OCI-M2 (cell line): ENCODE measurements around the gene PIK3R6.
"Not testable (repeated sequence)": the region's sequence is repeated elsewhere in the genome, so short reads cannot be mapped to it uniquely, and the experiment has no call there.

Source experiments
- DNase-seq: peaks from one replicate; lab custom pipeline; 2025; ENCODE audit not compliant: unreplicated experiment; lab: John Stamatoyannopoulos, UW

The PIK3R6 gene

DNA sequence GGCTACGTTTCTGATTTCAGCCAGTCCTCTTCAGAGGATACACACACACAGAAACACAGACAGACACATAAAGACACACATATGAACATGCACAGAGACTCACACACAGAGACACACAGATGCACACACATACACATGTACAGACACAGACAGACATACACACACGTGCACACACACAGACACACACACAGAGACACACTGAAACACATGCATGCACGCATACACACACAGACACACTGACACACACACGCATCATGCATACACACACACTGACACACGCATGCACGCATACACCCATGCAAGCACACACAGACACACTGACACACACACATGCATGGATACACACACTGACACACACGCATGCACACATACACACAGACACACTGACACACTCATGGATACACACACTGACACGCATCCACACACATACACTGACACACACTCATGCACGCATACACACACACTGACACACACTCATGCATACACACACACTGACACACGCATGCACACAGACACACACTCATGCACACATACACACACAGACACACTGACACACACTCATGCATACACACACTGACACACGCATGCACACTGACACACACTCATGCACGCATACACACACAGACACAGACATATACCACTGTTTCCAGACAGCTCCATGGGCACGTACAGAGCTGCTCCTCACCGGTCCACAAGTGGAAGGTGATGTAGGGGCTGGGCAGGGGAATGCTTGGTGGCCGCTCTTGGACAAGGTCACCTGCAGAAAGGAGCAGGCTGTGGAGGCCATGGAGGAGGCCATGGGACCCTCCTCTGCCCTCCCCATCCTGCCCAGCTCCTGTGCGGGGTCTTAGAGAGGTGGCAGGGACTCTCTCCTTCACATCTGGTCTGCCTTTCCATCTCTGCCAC is 38.2 kb downstream of the PIK3R6 start:
- no peak for DNase-seq

GRCh38 chr17:8828517-8828875 is 39.0 kb downstream of the PIK3R6 start:
- no peak for DNase-seq

DNA sequence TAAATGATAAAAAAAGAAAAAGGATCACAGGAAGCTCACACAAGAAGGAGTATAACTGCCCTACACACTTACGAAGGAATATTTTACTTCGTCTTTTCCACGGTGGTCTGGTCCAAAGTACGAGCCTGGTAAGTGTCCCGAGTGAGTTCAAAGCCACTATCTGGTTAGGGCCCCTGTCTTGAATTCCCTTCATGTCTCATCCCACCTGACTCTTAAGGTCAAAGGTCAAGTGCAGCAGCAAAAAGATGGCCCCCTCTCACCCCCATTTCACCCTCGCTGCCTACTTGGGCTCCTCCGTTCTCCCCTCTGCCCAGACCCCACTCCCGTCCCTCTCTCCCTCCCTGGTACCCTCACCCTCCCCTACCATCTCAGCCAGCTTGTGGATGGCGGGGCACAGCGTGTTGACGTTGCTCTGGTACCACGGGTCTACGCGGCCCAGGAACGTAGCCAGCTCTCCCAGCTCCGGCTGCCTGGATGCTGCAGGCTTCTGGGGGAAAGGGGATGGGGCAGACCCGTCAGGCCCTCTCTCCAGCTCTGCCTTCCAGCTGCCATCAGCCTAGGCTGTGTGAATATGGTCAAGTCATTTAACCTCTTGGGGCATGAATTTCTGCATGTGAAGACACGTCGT is 40.6 kb downstream of the PIK3R6 start:
- no peak for DNase-seq

- no peak for DNase-seq
Measured at GRCh38 chr17:8825802-8826201, 41.7 kb downstream of the PIK3R6 start.

- no peak for DNase-seq
Measured at GRCh38 chr17:8823279-8823678, 44.2 kb downstream of the PIK3R6 start.

DNA sequence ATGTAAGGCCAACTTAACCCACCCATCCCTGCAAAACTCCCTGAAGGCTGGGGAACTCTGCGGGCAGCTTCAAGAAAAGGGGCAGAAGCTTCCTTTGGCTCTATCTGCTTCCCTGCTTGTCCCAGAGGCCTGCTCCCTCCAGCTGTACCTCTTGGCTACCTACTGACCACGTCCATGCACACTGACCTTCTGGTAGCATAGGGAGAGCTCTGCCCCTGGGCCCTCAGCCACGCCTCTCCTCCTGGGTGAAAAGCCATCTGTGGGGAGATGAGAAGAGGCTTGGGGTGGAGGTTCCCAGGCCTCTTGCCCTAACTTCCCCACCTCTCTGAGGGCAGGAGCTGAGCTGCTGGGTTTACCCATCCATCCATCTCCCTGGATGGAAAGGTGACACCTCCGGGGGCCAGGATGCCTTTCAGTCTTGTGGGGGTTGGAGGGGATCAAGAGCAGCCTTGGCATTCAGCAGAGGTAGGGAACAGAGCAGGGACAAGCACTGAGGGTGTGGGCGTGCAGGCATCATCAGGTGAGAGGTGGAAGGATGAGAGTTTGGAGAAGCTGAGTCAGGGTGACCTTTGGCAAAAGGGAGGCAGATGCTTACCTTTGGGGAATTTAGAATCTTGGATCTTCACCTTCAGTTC is 45.0 kb downstream of the PIK3R6 start:
- no peak for DNase-seq

- DNase-seq, result no peak
Measured at GRCh38 chr17:8821446-8822105, 45.9 kb downstream of the PIK3R6 start.

DNA sequence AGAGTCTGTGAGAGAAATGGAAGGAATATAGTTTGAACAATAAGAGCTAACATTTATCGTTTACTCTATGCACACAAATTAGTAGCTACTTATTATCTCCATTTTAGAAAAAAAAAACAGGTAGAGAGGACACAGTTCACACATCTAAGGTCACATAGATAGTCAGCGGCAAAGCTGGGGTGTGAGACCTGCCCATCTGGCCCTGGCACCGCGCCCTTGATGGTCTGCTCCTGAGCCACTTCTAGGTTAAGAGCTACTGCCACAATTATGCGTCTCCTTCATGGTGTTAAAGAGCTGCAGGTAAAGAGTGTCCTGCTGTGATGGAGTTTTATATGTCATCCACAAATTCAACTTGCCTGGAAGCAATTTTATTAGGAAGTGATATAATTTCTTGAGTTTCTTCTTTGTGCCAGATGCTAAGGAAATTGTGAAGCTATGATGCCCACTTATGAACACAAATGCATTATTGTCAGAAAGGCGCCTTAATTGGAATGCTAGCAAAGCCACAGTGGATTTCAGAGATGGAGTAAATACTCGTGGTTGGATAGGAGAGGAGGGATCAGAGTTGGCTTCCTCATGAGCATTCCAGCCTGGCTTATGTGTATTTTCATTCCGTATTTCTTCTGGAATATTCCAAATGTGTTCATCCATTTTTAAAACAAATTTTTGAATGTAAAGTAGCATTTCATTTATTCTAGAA is 47.0 kb downstream of the PIK3R6 start:
- DNase-seq, result no peak

GRCh38 chr17:8818654-8819330 is 48.7 kb downstream of the PIK3R6 start:
- no peak for DNase-seq

GRCh38 chr17:8818047-8818446 is 49.4 kb downstream of the PIK3R6 start:
- no peak for DNase-seq

DNA sequence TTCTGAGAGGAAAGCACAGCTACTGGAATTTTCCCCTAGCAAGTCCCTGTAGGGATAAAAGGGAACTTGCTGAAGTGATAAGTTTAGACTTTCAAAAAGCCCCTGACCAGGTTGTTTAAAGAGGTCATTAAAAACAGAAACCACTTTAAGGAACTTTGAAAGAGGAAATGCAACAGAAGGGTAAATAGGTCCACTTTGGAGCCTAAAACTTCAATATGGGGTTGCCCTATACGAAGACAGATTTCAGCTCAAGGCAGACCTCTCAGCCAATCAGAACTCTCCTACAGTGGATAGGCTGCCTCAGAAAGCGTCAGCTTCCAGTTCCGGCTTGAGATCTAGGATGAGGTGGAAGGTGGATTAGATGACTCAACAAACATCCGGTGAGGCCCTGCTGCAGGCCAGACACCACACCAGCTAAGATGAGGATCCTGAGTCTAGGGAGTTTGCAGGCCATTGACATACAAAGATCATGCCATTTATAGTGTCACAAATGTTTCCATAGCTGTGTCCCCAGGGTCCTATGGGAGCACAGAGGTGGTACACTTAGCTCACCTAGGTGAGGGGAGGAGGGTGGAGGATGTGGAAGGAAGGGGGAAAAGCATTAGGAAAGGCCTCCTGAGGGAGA is 60.4 kb downstream of the PIK3R6 start:
- DNase-seq, result no peak

- DNase-seq, result no peak
Measured at GRCh38 chr17:8806253-8806925, 61.1 kb downstream of the PIK3R6 start.

DNA sequence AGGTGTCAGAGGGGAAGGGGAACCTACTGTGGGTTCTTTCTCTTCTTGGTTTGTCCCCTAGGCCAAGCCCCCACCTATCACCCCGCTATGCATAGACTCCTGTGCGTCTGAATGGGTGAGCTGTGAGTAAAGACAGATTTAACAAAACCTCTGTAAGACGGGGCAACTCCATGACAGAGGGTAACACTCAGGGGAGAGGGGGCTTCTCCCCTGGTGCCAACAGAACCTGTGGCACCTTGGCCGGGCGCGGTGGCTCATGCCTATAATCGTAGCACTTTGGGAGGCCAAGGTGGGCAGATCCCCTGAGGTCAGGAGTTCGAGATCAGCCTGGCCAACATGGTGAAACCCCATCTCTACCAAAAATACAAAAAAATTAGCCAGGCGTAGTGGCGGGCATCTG is 62.1 kb downstream of the PIK3R6 start:
- DNase-seq, result not testable (repeated sequence)

- DNase-seq, result no peak
Measured at GRCh38 chr17:8803531-8804420, 63.7 kb downstream of the PIK3R6 start.

- no peak for DNase-seq
Measured at GRCh38 chr17:8801135-8801840, 66.2 kb downstream of the PIK3R6 start.

- DNase-seq, result no peak
Measured at GRCh38 chr17:8800656-8801055, 66.8 kb downstream of the PIK3R6 start.

GRCh38 chr17:8799570-8800212 is 67.8 kb downstream of the PIK3R6 start:
- no peak for DNase-seq
